Panc1 (cell line): Measurements from ENCODE around the gene CHID1. TPM values are rescaled to one million over a fixed set of nuclear protein-coding genes. Genes with fewer than 3 reads are reported as not detected.

Experiments used
- ATAC-seq: fragments of 200-7000 bp; cut with Tn5 transposase; 2 replicates; pipeline ENCODE4 v1.9.1; 2020; ENCODE audit warnings: mild to moderate bottlenecking, moderate library complexity
- BruUV-seq: library from RNA; stranded (reverse); fragments of 400-500 nt; replicated peaks from 2 replicates; lab custom pipeline; 2021; lab: Mats Ljungman, UMichigan
- CTCF ChIA-PET: fragments of 300-600 bp; sonication (Branson Sonifier 250); formaldehyde crosslinking; loops from one replicate; lab custom pipeline; 2022; ENCODE audit warnings: antibody characterized with exemption; lab: Charles Lee
- POLR2A ChIA-PET: fragments of 300-600 bp; sonication (Branson Sonifier 250); formaldehyde crosslinking; loops from one replicate; lab custom pipeline; 2022; ENCODE audit warnings: antibody characterized with exemption; lab: Charles Lee
- DNase-seq: peaks from one replicate; pipeline ENCODE4 v3.0.0-alpha.2; 2010; ENCODE audit warnings: low read depth, low spot score
- H3K27ac ChIP-seq: 2 replicates; pipeline ENCODE4 v1.5.1; 2011; ENCODE audit warnings: mild to moderate bottlenecking, low read length, inconsistent platforms
- H3K27me3 ChIP-seq: fragments of 200-500 bp; sonication (Bioruptor generic); 2 replicates; pipeline ENCODE4 v1.6.0; 2014; ENCODE audit warnings: low read length, inconsistent platforms; ENCODE audit not compliant: control insufficient read depth, insufficient read depth
- H3K36me3 ChIP-seq: fragments of 200-500 bp; sonication (Bioruptor generic); 2 replicates; pipeline ENCODE4 v1.5.1; 2014; ENCODE audit warnings: inconsistent platforms, mild to moderate bottlenecking, low read length, moderate library complexity; ENCODE audit not compliant: control insufficient read depth, insufficient read depth
- H3K4me1 ChIP-seq: 2 replicates; pipeline ENCODE4 v1.5.1; 2011; ENCODE audit warnings: inconsistent platforms, mild to moderate bottlenecking, low read length, moderate library complexity; ENCODE audit not compliant: control insufficient read depth, insufficient read depth
- H3K4me3 ChIP-seq, 2 experiments: 2 replicates each; pipeline ENCODE4 v1.5.1; 2011 to 2012; ENCODE audit warnings: low read depth in 2 of 2, low read length in 2 of 2, mild to moderate bottlenecking in 2 of 2, inconsistent platforms in 1 of 2, moderate library complexity in 1 of 2
- H3K9me3 ChIP-seq: fragments of 200-500 bp; sonication (Bioruptor generic); 2 replicates; pipeline ENCODE4 v1.5.1; 2014; ENCODE audit warnings: low read depth, mild to moderate bottlenecking, inconsistent platforms, low read length, moderate library complexity; ENCODE audit not compliant: control insufficient read depth, insufficient read depth
- POLR2AphosphoS5 ChIP-seq: IDR thresholded peaks from 2 replicates; pipeline ENCODE4 v1.6.1; 2012; ENCODE audit warnings: mild to moderate bottlenecking, low read depth, low read length, moderate library complexity
- REST ChIP-seq, 2 experiments: IDR thresholded peaks; 2 replicates each; pipeline ENCODE4 v1.6.1; 2011 to 2012; ENCODE audit warnings: low read depth in 2 of 2, control low read depth in 1 of 2, low read length in 1 of 2, mild to moderate bottlenecking in 1 of 2, moderate library complexity in 1 of 2; ENCODE audit not compliant: insufficient read depth in 1 of 2
- SIN3A ChIP-seq: IDR thresholded peaks from 2 replicates; pipeline ENCODE4 v1.6.1; 2012; ENCODE audit warnings: low read depth, mild to moderate bottlenecking, low read length, moderate library complexity, borderline replicate concordance; ENCODE audit not compliant: insufficient read depth
- TCF7L2 ChIP-seq: IDR thresholded peaks from 2 replicates; pipeline ENCODE4 v1.6.1; 2011; ENCODE audit warnings: mild to moderate bottlenecking, low read depth, low read length, inconsistent platforms
- in situ Hi-C: cut with HindIII; loops from 2 replicates; pipeline ENCODE4 v1.10.0; 2016; ENCODE audit warnings: low sequenced_read_pairs, low pct_unique_long_range_greater_than_20kb
- intact Hi-C: fragments of 100-400 bp; cut with micrococcal nuclease; formaldehyde crosslinking; loops from one replicate; pipeline ENCODE4 v1.10.0; 2022; ENCODE audit not compliant: unreplicated experiment
- total RNA-seq: library from RNA; stranded (reverse); gene quantifications from one replicate; pipeline ENCODE4 v1.2.1, GENCODE V29; 2021; ENCODE audit not compliant: unreplicated experiment
- TF ChIP-seq, protein P1 (sequence below): fragments of 450-650 bp; IDR thresholded peaks from 2 replicates; pipeline ENCODE4 v1.5.1; 2017; ENCODE audit warnings: mild to moderate bottlenecking

The CHID1 gene
- total RNA-seq, 1 experiment from 2014 or later, result 224 TPM

- ATAC-seq, result no peak
- no peaks in the 10 kb centered on the region for H3K36me3 ChIP-seq
- ChIA-PET POLR2A (no interaction called here), CTCF (no interaction called here)
- in situ Hi-C loops, result no loop called here
- no peaks in the 10 kb centered on the region for H3K27me3 ChIP-seq
- intact Hi-C loops, result no loop called here
- H3K9me3 ChIP-seq, result no peaks in the 10 kb centered on the region
- H3K27ac ChIP-seq, result no peak overlapping the region
- BruUV-seq, result no TSS peak
- 0 out of 2 replicates have a peak, but pooled peaks cover 3% of the 10 kb centered on the region for H3K4me1 ChIP-seq
- TF ChIP-seq, protein P1, sequence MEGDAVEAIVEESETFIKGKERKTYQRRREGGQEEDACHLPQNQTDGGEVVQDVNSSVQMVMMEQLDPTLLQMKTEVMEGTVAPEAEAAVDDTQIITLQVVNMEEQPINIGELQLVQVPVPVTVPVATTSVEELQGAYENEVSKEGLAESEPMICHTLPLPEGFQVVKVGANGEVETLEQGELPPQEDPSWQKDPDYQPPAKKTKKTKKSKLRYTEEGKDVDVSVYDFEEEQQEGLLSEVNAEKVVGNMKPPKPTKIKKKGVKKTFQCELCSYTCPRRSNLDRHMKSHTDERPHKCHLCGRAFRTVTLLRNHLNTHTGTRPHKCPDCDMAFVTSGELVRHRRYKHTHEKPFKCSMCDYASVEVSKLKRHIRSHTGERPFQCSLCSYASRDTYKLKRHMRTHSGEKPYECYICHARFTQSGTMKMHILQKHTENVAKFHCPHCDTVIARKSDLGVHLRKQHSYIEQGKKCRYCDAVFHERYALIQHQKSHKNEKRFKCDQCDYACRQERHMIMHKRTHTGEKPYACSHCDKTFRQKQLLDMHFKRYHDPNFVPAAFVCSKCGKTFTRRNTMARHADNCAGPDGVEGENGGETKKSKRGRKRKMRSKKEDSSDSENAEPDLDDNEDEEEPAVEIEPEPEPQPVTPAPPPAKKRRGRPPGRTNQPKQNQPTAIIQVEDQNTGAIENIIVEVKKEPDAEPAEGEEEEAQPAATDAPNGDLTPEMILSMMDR, result no peak
- TF ChIP-seq TCF7L2 (no peak), REST (IDR thresholded peaks at IDR 0.05; ENCODE audit: insufficient read depth in 1 of 2, low read depth in 2 of 2, low read length in 1 of 2) (no peak), POLR2AphosphoS5 (no peak), SIN3A (no peak)
- no peak for DNase-seq
- no peak overlapping the region for H3K4me3 ChIP-seq
Measured at GRCh38 chr11:875203-875602, 35.4 kb downstream of the CHID1 start.

DNA sequence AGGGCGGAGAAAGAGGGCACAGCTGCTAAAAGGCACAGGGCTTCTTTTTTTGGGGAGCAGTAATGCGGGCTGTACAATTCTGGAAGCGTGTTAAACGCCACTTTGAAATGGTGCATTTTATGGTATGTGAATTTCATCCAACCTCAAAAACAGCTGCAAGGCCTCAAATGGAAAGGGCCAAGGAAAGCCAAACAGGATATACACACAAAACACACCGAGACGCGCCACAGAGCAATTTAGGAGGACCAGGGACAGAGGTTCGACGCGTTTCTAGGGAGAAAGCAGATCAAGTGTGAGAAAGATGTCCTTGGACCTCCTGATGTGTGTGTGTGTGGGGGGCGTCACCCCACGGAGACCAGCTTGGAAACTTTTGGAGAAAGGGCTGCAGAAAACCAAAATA is 36.9 kb downstream of the CHID1 start:
- ATAC-seq, result no peak
- no peaks in the 10 kb centered on the region for H3K9me3 ChIP-seq
- 0 out of 2 replicates have a peak, but pooled peaks cover 3% of the 10 kb centered on the region for H3K4me1 ChIP-seq
- no peaks in the 10 kb centered on the region for H3K36me3 ChIP-seq
- ChIA-PET POLR2A (no interaction called here), CTCF (no interaction called here)
- DNase-seq, result no peak
- H3K27ac ChIP-seq, result no peak overlapping the region
- in situ Hi-C loops (no loop called here), intact Hi-C loops (no loop called here)
- no peak for TF ChIP-seq SIN3A
- no peak for TF ChIP-seq REST (IDR thresholded peaks at IDR 0.05; ENCODE audit: insufficient read depth in 1 of 2, low read depth in 2 of 2, low read length in 1 of 2)
- no peak for TF ChIP-seq POLR2AphosphoS5
- TF ChIP-seq, protein P1, result no peak
- no peak for TF ChIP-seq TCF7L2
- no TSS peak for BruUV-seq
- no peak overlapping the region for H3K4me3 ChIP-seq
- no peaks in the 10 kb centered on the region for H3K27me3 ChIP-seq
